IMR-90 (cell line): ENCODE results near the gene NCAPH2. TPM values are rescaled to one million over a fixed set of nuclear protein-coding genes. Genes with fewer than 3 reads are reported as not detected.

Source experiments
- ATAC-seq: fragments of 200-7000 bp; cut with Tn5 transposase; 2 replicates; pipeline ENCODE4 v1.9.1; 2020; ENCODE audit warnings: low read depth, mild to moderate bottlenecking, moderate library complexity
- BruUV-seq: library from RNA; stranded (reverse); fragments of 400-500 nt; replicated peaks from 2 replicates; lab custom pipeline; 2021; lab: Mats Ljungman, UMichigan
- CTCF ChIA-PET: fragments of 300-600 bp; formaldehyde crosslinking; extraction: SDS; loops from one replicate; lab custom pipeline; 2021; ENCODE audit warnings: antibody characterized with exemption; lab: Yijun Ruan, JAX
- POLR2A ChIA-PET: fragments of 300-600 bp; sonication (Branson Sonifier 250); formaldehyde crosslinking; loops from one replicate; lab custom pipeline; 2022; ENCODE audit warnings: antibody characterized with exemption; ENCODE audit not compliant: unreplicated experiment; lab: Charles Lee
- DNase-seq: peaks from one replicate; pipeline ENCODE4 v3.0.0; 2013
- H2AFZ ChIP-seq: replicated peaks from 2 replicates; pipeline ENCODE3; 2013; ENCODE audit warnings: low read length, mild to moderate bottlenecking; ENCODE audit not compliant: poor library complexity
- H2AK5ac ChIP-seq: 2 replicates; pipeline ENCODE4 v1.6.1; 2013; ENCODE audit warnings: low read depth, low read length, inconsistent platforms
- H2AK9ac ChIP-seq: replicated peaks from 2 replicates; pipeline ENCODE3; 2013; ENCODE audit warnings: mild to moderate bottlenecking, low read depth, low read length, moderate library complexity; ENCODE audit not compliant: poor library complexity
- H2BK120ac ChIP-seq: 2 replicates; pipeline ENCODE4 v1.6.1; 2013; ENCODE audit warnings: low read depth, low read length, inconsistent platforms
- H2BK15ac ChIP-seq: 3 replicates; pipeline ENCODE4 v1.6.1; 2013; ENCODE audit warnings: low read depth, low read length, inconsistent platforms
- H2BK20ac ChIP-seq: 2 replicates; pipeline ENCODE4 v1.6.1; 2013; ENCODE audit warnings: low read depth, mild to moderate bottlenecking, inconsistent platforms, low read length, moderate library complexity
- H2BK5ac ChIP-seq: 2 replicates; pipeline ENCODE4 v1.6.1; 2013; ENCODE audit warnings: mild to moderate bottlenecking, low read depth, low read length, inconsistent platforms; ENCODE audit not compliant: poor library complexity, severe bottlenecking
- H3K14ac ChIP-seq: replicated peaks from 2 replicates; pipeline ENCODE4 v1.6.1; 2013; ENCODE audit warnings: low read depth, low read length, inconsistent platforms
- H3K18ac ChIP-seq: 2 replicates; pipeline ENCODE4 v1.6.1; 2013; ENCODE audit warnings: low read depth, low read length, control low read depth
- H3K23ac ChIP-seq: 2 replicates; pipeline ENCODE4 v1.6.1; 2013; ENCODE audit warnings: low read depth, low read length, inconsistent platforms
- H3K27ac ChIP-seq: 2 replicates; pipeline ENCODE4 v1.5.1; 2013; ENCODE audit warnings: mild to moderate bottlenecking, control low read depth, low read length; ENCODE audit not compliant: insufficient read depth
- H3K27me3 ChIP-seq: 2 replicates; pipeline ENCODE4 v1.6.1; 2013; ENCODE audit warnings: low read length; ENCODE audit not compliant: control insufficient read depth, insufficient read depth
- H3K36me3 ChIP-seq: 2 replicates; pipeline ENCODE4 v1.6.1; 2013; ENCODE audit warnings: low read length, mixed read lengths; ENCODE audit not compliant: control insufficient read depth, insufficient read depth
- H3K4ac ChIP-seq: 2 replicates; pipeline ENCODE4 v1.6.1; 2013; ENCODE audit warnings: low read depth, low read length, inconsistent platforms
- H3K4me1 ChIP-seq: 2 replicates; pipeline ENCODE4 v1.6.1; 2013; ENCODE audit warnings: low read length, mixed read lengths; ENCODE audit not compliant: control insufficient read depth, insufficient read depth
- H3K4me2 ChIP-seq: 2 replicates; pipeline ENCODE4 v1.6.1; 2013; ENCODE audit warnings: low read depth, mild to moderate bottlenecking, control low read depth, low read length, moderate library complexity
- H3K4me3 ChIP-seq: 2 replicates; pipeline ENCODE4 v1.5.1; 2013; ENCODE audit warnings: low read depth, mild to moderate bottlenecking, control low read depth, low read length, moderate library complexity; ENCODE audit not compliant: insufficient read depth
- H3K56ac ChIP-seq: 2 replicates; pipeline ENCODE4 v1.6.1; 2013; ENCODE audit warnings: low read length, inconsistent platforms; ENCODE audit not compliant: insufficient read depth; ENCODE audit errors: extremely low read depth
- H3K79me1 ChIP-seq, 2 experiments: 2 replicates each; pipeline ENCODE4 v1.6.1; 2013; ENCODE audit warnings: low read length in 2 of 2, inconsistent platforms in 1 of 2, low read depth in 1 of 2
- H3K9ac ChIP-seq: 2 replicates; pipeline ENCODE4 v1.6.1; 2013; ENCODE audit warnings: low read depth, low read length, control low read depth
- H3K9me1 ChIP-seq: 2 replicates; pipeline ENCODE4 v1.6.1; 2013; ENCODE audit warnings: low read length, inconsistent platforms; ENCODE audit not compliant: insufficient read depth
- H3K9me3 ChIP-seq: 2 replicates; pipeline ENCODE4 v1.6.1; 2013; ENCODE audit warnings: low read length; ENCODE audit not compliant: control insufficient read depth, insufficient read depth
- H4K20me1 ChIP-seq: 2 replicates; pipeline ENCODE4 v1.6.1; 2013; ENCODE audit warnings: low read length, inconsistent platforms; ENCODE audit not compliant: insufficient read depth
- H4K5ac ChIP-seq: 2 replicates; pipeline ENCODE4 v1.6.1; 2013; ENCODE audit warnings: mild to moderate bottlenecking, low read depth, low read length, control low read depth
- H4K8ac ChIP-seq, 2 experiments: 2 replicates each; pipeline ENCODE4 v1.6.1; 2013; ENCODE audit warnings: low read depth in 2 of 2, low read length in 2 of 2, control low read depth in 1 of 2, inconsistent platforms in 1 of 2
- H4K91ac ChIP-seq: 2 replicates; pipeline ENCODE4 v1.6.1; 2013; ENCODE audit warnings: low read depth, low read length, inconsistent platforms; ENCODE audit not compliant: insufficient read depth
- BHLHE40 ChIP-seq: fragments of 150-350 bp; IDR thresholded peaks from 2 replicates; pipeline ENCODE4 v1.6.1; 2016; ENCODE audit warnings: mild to moderate bottlenecking, low read depth, low read length
- CEBPB ChIP-seq: IDR thresholded peaks from 2 replicates; pipeline ENCODE4 v1.6.1; 2012; ENCODE audit warnings: low read depth, low read length, improper control_type of control experiment
- CHD1 ChIP-seq: IDR thresholded peaks from 2 replicates; pipeline ENCODE4 v1.6.1; 2012; ENCODE audit warnings: low read depth, low read length, improper control_type of control experiment
- CTCF ChIP-seq: conservative IDR thresholded peaks from 2 replicates; pipeline ENCODE4 v1.5.1; 2012; ENCODE audit warnings: mild to moderate bottlenecking, low read depth, low read length, improper control_type of control experiment
- ELK1 ChIP-seq: fragments of 150-350 bp; IDR thresholded peaks from 2 replicates; pipeline ENCODE4 v1.6.1; 2016; ENCODE audit warnings: low read depth, mild to moderate bottlenecking, low read length, moderate library complexity, borderline replicate concordance
- MAFK ChIP-seq: IDR thresholded peaks from 2 replicates; pipeline ENCODE4 v1.6.1; 2012; ENCODE audit warnings: low read depth, low read length, improper control_type of control experiment
- MAZ ChIP-seq: IDR thresholded peaks from 2 replicates; pipeline ENCODE4 v1.6.1; 2012; ENCODE audit warnings: low read depth, mild to moderate bottlenecking, low read length, improper control_type of control experiment, moderate library complexity, borderline replicate concordance
- MXI1 ChIP-seq: IDR thresholded peaks from 2 replicates; pipeline ENCODE4 v1.6.1; 2012; ENCODE audit warnings: low read depth, mild to moderate bottlenecking, low read length, moderate library complexity, borderline replicate concordance
- NFE2L2 ChIP-seq: fragments of 150-350 bp; IDR thresholded peaks from 2 replicates; pipeline ENCODE4 v1.6.1; 2016; ENCODE audit warnings: low read depth, mild to moderate bottlenecking, low read length
- POLR2A ChIP-seq: IDR thresholded peaks from 2 replicates; pipeline ENCODE4 v1.6.1; 2012; ENCODE audit warnings: mild to moderate bottlenecking, low read depth, low read length
- RAD21 ChIP-seq: IDR thresholded peaks from 2 replicates; pipeline ENCODE4 v1.6.1; 2012; ENCODE audit warnings: low read length, improper control_type of control experiment
- RCOR1 ChIP-seq: IDR thresholded peaks from 2 replicates; pipeline ENCODE4 v1.6.1; 2012; ENCODE audit warnings: mild to moderate bottlenecking, low read length, improper control_type of control experiment; ENCODE audit not compliant: insufficient replicate concordance
- RFX5 ChIP-seq: IDR thresholded peaks from 2 replicates; pipeline ENCODE4 v1.8.0; 2012; ENCODE audit warnings: low read depth, mild to moderate bottlenecking, low read length, moderate library complexity
- SMC3 ChIP-seq: fragments of 150-350 bp; IDR thresholded peaks from 2 replicates; pipeline ENCODE4 v1.6.1; 2016; ENCODE audit warnings: low read depth, mild to moderate bottlenecking, antibody characterized with exemption, low read length, moderate library complexity
- USF2 ChIP-seq: fragments of 150-350 bp; IDR thresholded peaks from 2 replicates; pipeline ENCODE4 v1.6.1; 2017; ENCODE audit warnings: mild to moderate bottlenecking, antibody characterized with exemption, low read length, low read depth
- WGBS, 2 experiments: methylation state at CpG; one replicate each; pipeline versions ENCODE4 v1.1.5 to v1.1.7; 2013; ENCODE audit warnings: missing lambda C conversion rate in 2 of 2; ENCODE audit not compliant: insufficient read length in 1 of 2; ENCODE audit errors: extremely low coverage in 2 of 2; 5-methylcytosine and 5-hydroxymethylcytosine counted together
- dilution Hi-C: fragments of 300-500 bp; cut with HindIII; formaldehyde crosslinking; loops from one replicate; pipeline ENCODE4 v1.14.3; 2018; ENCODE audit warnings: low sequenced_read_pairs; ENCODE audit not compliant: unreplicated experiment
- in situ Hi-C: fragments of 300-500 bp; cut with MboI; formaldehyde crosslinking; loops from 3 replicates; pipeline ENCODE4 v1.14.3; 2019; ENCODE audit warnings: low sequenced_read_pairs, inconsistent platforms, mixed read lengths
- intact Hi-C: fragments of 100-400 bp; cut with micrococcal nuclease; formaldehyde crosslinking; loops from 2 replicates; pipeline ENCODE4 v1.10.0; 2022
- polyA plus RNA-seq, 3 experiments: library from polyadenylated mRNA; depleted of rRNA; stranded (reverse); fragments of >200 nt; gene quantifications; 2 replicates each; pipeline ENCODE4 v1.2.3, GENCODE V29; 2012; ENCODE audit warnings: low replicate concordance in 1 of 3
- total RNA-seq: library from RNA; depleted of rRNA; stranded (reverse); fragments of >200 nt; gene quantifications from 2 replicates; pipeline ENCODE4 v1.2.3, GENCODE V29; 2012

The NCAPH2 gene
- total and polyA plus RNA-seq, 2 of the 4 experiments (the other 2 are of a cell fraction), result 30.2 to 38.5 TPM

GRCh38 chr22:50505776-50506610, 2.0 kb upstream of the NCAPH2 start:
- Histone ChIP-seq H4K8ac (no peak overlapping the region), H3K9ac (no peak overlapping the region), H2BK20ac (no peak overlapping the region), H2BK5ac (no peak overlapping the region), H2AK5ac (no peak overlapping the region), H4K20me1 (no peaks in the 10 kb centered on the region; the same call in 1 of the 2 replicates), H3K79me1 (peaks cover 8 to 49% of the 10 kb centered on the region in 2 experiments), H3K9me1 (no peaks in the 10 kb centered on the region), H2AFZ (peak overlapping the region; percentile 5), H2BK120ac (no peak overlapping the region), H4K5ac (no peak overlapping the region), H3K4me3 (peak overlapping the region; percentile 100; the same call in 1 of the 2 replicates), H3K4me1 (peaks cover 4% of the 10 kb centered on the region), H2AK9ac (peak overlapping the region; percentile 100), H3K36me3 (peaks cover 28% of the 10 kb centered on the region), H3K4ac (no peak overlapping the region), H4K91ac (no peak overlapping the region), H3K27ac (no peak overlapping the region; the same call in 1 of the 2 replicates), H2BK15ac (no peak overlapping the region), H3K27me3 (no peaks in the 10 kb centered on the region), H3K4me2 (peak overlapping the region; percentile 87; the same call in 1 of the 2 replicates), H3K9me3 (no peaks in the 10 kb centered on the region), H3K18ac (no peak overlapping the region), H3K23ac (no peak overlapping the region), H3K56ac (no peak overlapping the region), H3K14ac (no peak overlapping the region)
- ChIA-PET CTCF (no interaction called here), POLR2A (no interaction called here)
- BruUV-seq, result no TSS peak
- WGBS, 2 experiments, result 98% methylated on average over 23 of the region's 41 CpGs; no CpG with 5 or more reads in 1 of the 2 experiments
- DNase-seq (no peak), ATAC-seq (no peak)
- in situ Hi-C loops (no loop called here), dilution Hi-C loops (no loop called here), intact Hi-C loops (no loop called here)
- TF ChIP-seq MXI1 (no peak), CHD1 (no peak), NFE2L2 (no peak), RCOR1 (no peak), CTCF (no peak), CEBPB (no peak), MAZ (no peak), BHLHE40 (no peak), USF2 (no peak), ELK1 (no peak), POLR2A (no peak), RFX5 (no peak), MAFK (no peak), SMC3 (no peak), RAD21 (no peak)
